Measurements from ENCODE around the gene BRD4. TPM values are rescaled to one million over a fixed set of nuclear protein-coding genes. Genes with fewer than 3 reads are reported as not detected.

Gene BRD4
- total and polyA plus RNA-seq, 2 donors from 2014 or later, result 14.3 to 107 TPM

- DNase-seq (no peak), FAIRE-seq (no peak)
- H3K9me3 ChIP-seq (ENCODE audit: control insufficient read depth in 2 of 3, insufficient read depth in 1 of 3, low read length in 3 of 3), result no peaks in the 10 kb centered on the region
- no peak overlapping the region for H3K9ac ChIP-seq (ENCODE audit: low read length in 3 of 3)
- H3K4me1 ChIP-seq (ENCODE audit: control insufficient read depth in 2 of 3, insufficient read depth in 2 of 3, low read depth in 1 of 3, low read length in 3 of 3), result peaks cover 0 to 14% (median 0%) of the 10 kb centered on the region in 3 donors
- TF ChIP-seq CTCF (IDR thresholded peaks at IDR 0.05; ENCODE audit: borderline replicate concordance, extremely low read depth, insufficient read depth), result no peak
- H3K27ac ChIP-seq (ENCODE audit: low read depth in 2 of 2, low read length in 2 of 2), result no peak overlapping the region
- H3K4me3 ChIP-seq (ENCODE audit: low read length in 3 of 3), result peak overlapping the region in 1 of 3 donors; percentile 33
- peaks cover 0 to 2% (median 0%) of the 10 kb centered on the region in 3 donors for H3K36me3 ChIP-seq (ENCODE audit: control insufficient read depth in 2 of 3, insufficient read depth in 3 of 3, low read length in 3 of 3)
- intact Hi-C loops (cut with DNase I), result no loop called here
- no peaks in the 10 kb centered on the region for H3K27me3 ChIP-seq (ENCODE audit: control insufficient read depth, insufficient read depth, low read length)
These were observed 130.8 kb downstream of the BRD4 start for GRCh38 chr19:15201374-15202023.

GRCh38 chr19:15200553-15201364 lies 131.6 kb downstream of the BRD4 start, which contains the start of gene NOTCH3:
TSS of gene NOTCH3 (minus strand) at chr19:15200995. CDS start at chr19:15200905, 90 bp downstream.
- DNase-seq (peak; percentile 61 to 79 (median 77)), FAIRE-seq (no peak)
- Histone ChIP-seq H3K4me1 (ENCODE audit: control insufficient read depth in 2 of 3, insufficient read depth in 2 of 3, low read depth in 1 of 3, low read length in 3 of 3) (peaks cover 0 to 14% (median 0%) of the 10 kb centered on the region in 3 donors), H3K4me3 (ENCODE audit: low read length in 3 of 3) (peak within 1 kb of the TSS; percentile 65 to 70 (median 68)), H3K27me3 (ENCODE audit: control insufficient read depth, insufficient read depth, low read length) (no peaks in the 10 kb centered on the region), H3K9me3 (ENCODE audit: control insufficient read depth in 2 of 3, insufficient read depth in 1 of 3, low read length in 3 of 3) (no peaks in the 10 kb centered on the region), H3K9ac (ENCODE audit: low read length in 3 of 3) (peak within 1 kb of the TSS; percentile 42 to 67 (median 65)), H3K36me3 (ENCODE audit: control insufficient read depth in 2 of 3, insufficient read depth in 3 of 3, low read length in 3 of 3) (peaks cover 0 to 2% (median 0%) of the 10 kb centered on the region in 3 donors), H3K27ac (ENCODE audit: low read depth in 2 of 2, low read length in 2 of 2) (peak within 1 kb of the TSS; percentile 78 to 85)
- no peak for TF ChIP-seq CTCF (IDR thresholded peaks at IDR 0.05; ENCODE audit: borderline replicate concordance, extremely low read depth, insufficient read depth)
- intact Hi-C loops (cut with DNase I), result no loop called here

- Histone ChIP-seq H3K36me3 (ENCODE audit: control insufficient read depth in 2 of 3, insufficient read depth in 3 of 3, low read length in 3 of 3) (peaks cover 0 to 2% (median 0%) of the 10 kb centered on the region in 3 donors), H3K9me3 (ENCODE audit: control insufficient read depth in 2 of 3, insufficient read depth in 1 of 3, low read length in 3 of 3) (no peaks in the 10 kb centered on the region), H3K4me1 (ENCODE audit: control insufficient read depth in 2 of 3, insufficient read depth in 2 of 3, low read depth in 1 of 3, low read length in 3 of 3) (peaks cover 0 to 16% (median 0%) of the 10 kb centered on the region in 3 donors), H3K4me3 (ENCODE audit: low read length in 3 of 3) (peak overlapping the region; percentile 65 to 70 (median 68)), H3K27ac (ENCODE audit: low read depth in 2 of 2, low read length in 2 of 2) (peak overlapping the region; percentile 78 to 85), H3K9ac (ENCODE audit: low read length in 3 of 3) (peak overlapping the region; percentile 42 to 67 (median 65)), H3K27me3 (ENCODE audit: control insufficient read depth, insufficient read depth, low read length) (no peaks in the 10 kb centered on the region)
- DNase-seq, result peak; percentile 84 to 95 (median 90)
- no peak for TF ChIP-seq CTCF (IDR thresholded peaks at IDR 0.05; ENCODE audit: borderline replicate concordance, extremely low read depth, insufficient read depth)
- no peak for FAIRE-seq
- intact Hi-C loops (cut with DNase I), result no loop called here
These were observed 132.4 kb downstream of the BRD4 start for GRCh38 chr19:15199661-15200552.

Data from kidney (tissue), 14 donors.